Stimulated activated naive CD8-positive, alpha-beta T cell treated with anti-CD3 and anti-CD28 coated beads, Interleukin-15, amount 100 ng/mL, for 72 hours (primary cell): Measurements from ENCODE around the gene ZNF74.
"Not testable (repeated sequence)": the region's sequence is repeated elsewhere in the genome, so short reads cannot be mapped to it uniquely, and the experiment has no call there.

Experiments used
- ATAC-seq: fragments of 150-1000 bp; cut with Tn5 transposase; 2 replicates; pipeline ENCODE4 v1.10.0; 2021; ENCODE audit warnings: mild to moderate bottlenecking, moderate library complexity
- DNase-seq, 2 donors: peaks; one replicate each; pipeline ENCODE4 v3.0.0; 2021 to 2022
- H3K27ac Mint-ChIP-seq, 2 donors: one replicate each; pipeline ENCODE4 v1.8.0; 2022; ENCODE audit warnings: mild to moderate bottlenecking in 2 of 2, mixed read lengths in 2 of 2, moderate library complexity in 2 of 2
- H3K27me3 Mint-ChIP-seq: one replicate; pipeline ENCODE4 v1.8.0; 2022; ENCODE audit warnings: mixed read lengths
- H3K4me1 Mint-ChIP-seq: one replicate; pipeline ENCODE4 v1.8.0; 2022; ENCODE audit warnings: mild to moderate bottlenecking, mixed read lengths
- H3K4me3 Mint-ChIP-seq, 2 donors: one replicate each; pipeline ENCODE4 v1.8.0; 2022; ENCODE audit warnings: mild to moderate bottlenecking in 2 of 2, mixed read lengths in 2 of 2, moderate library complexity in 1 of 2
- H3K9me3 Mint-ChIP-seq, 2 donors: one replicate each; pipeline ENCODE4 v1.8.0; 2022; ENCODE audit warnings: mixed read lengths in 2 of 2

ZNF74 gene

GRCh38 chr22:20403779-20404140 is 9.8 kb downstream of the ZNF74 start:
- DNase-seq (no peak), ATAC-seq (no peak)
- Mint-ChIP-seq H3K4me3 (no peak overlapping the region), H3K4me1 (peaks cover 11% of the 10 kb centered on the region), H3K27ac (no peak overlapping the region), H3K9me3 (no peaks in the 10 kb centered on the region), H3K27me3 (no peaks in the 10 kb centered on the region)

GRCh38 chr22:20404881-20405280 is 10.9 kb downstream of the ZNF74 start:
- peaks cover 11% of the 10 kb centered on the region for H3K4me1 Mint-ChIP-seq
- no peaks in the 10 kb centered on the region for H3K27me3 Mint-ChIP-seq
- no peak overlapping the region for H3K4me3 Mint-ChIP-seq
- H3K9me3 Mint-ChIP-seq: no peaks in the 10 kb centered on the region
- peak overlapping the region in 1 of 2 donors; percentile 91 for H3K27ac Mint-ChIP-seq
- ATAC-seq (no peak), DNase-seq (no peak)

- H3K9me3 Mint-ChIP-seq: no peaks in the 10 kb centered on the region
- no peak overlapping the region for H3K4me3 Mint-ChIP-seq
- H3K27ac Mint-ChIP-seq: peak overlapping the region in 1 of 2 donors; percentile 91
- ATAC-seq (no peak), DNase-seq (no peak)
- peaks cover 11% of the 10 kb centered on the region for H3K4me1 Mint-ChIP-seq
- H3K27me3 Mint-ChIP-seq: no peaks in the 10 kb centered on the region
Observed at GRCh38 chr22:20405291-20405930, 11.5 kb downstream of the ZNF74 start.

GRCh38 chr22:20405931-20406685 is 12.2 kb downstream of the ZNF74 start:
- Mint-ChIP-seq H3K4me1 (peaks cover 11% of the 10 kb centered on the region), H3K27ac (no peak overlapping the region), H3K4me3 (no peak overlapping the region), H3K9me3 (no peaks in the 10 kb centered on the region), H3K27me3 (no peaks in the 10 kb centered on the region)
- ATAC-seq (no peak), DNase-seq (no peak)

- Mint-ChIP-seq H3K9me3 (no peaks in the 10 kb centered on the region), H3K27me3 (no peaks in the 10 kb centered on the region), H3K27ac (no peak overlapping the region), H3K4me3 (no peak overlapping the region), H3K4me1 (peaks cover 11% of the 10 kb centered on the region)
- ATAC-seq (no peak), DNase-seq (no peak)
Observed at GRCh38 chr22:20406686-20407408, 12.9 kb downstream of the ZNF74 start.

- Mint-ChIP-seq H3K4me3 (no peak overlapping the region), H3K27ac (no peak overlapping the region), H3K9me3 (no peaks in the 10 kb centered on the region), H3K4me1 (peaks cover 11% of the 10 kb centered on the region), H3K27me3 (no peaks in the 10 kb centered on the region)
- DNase-seq (no peak), ATAC-seq (no peak)
Observed at GRCh38 chr22:20407829-20408228, 13.9 kb downstream of the ZNF74 start.

GRCh38 chr22:20408891-20409290 is 14.9 kb downstream of the ZNF74 start:
- H3K27me3 Mint-ChIP-seq: no peaks in the 10 kb centered on the region
- no peaks in the 10 kb centered on the region for H3K9me3 Mint-ChIP-seq
- ATAC-seq (no peak), DNase-seq (no peak)
- H3K4me1 Mint-ChIP-seq: peaks cover 2% of the 10 kb centered on the region
- no peak overlapping the region for H3K27ac Mint-ChIP-seq
- H3K4me3 Mint-ChIP-seq: no peak overlapping the region

GRCh38 chr22:20409385-20409784 is 15.4 kb downstream of the ZNF74 start:
- H3K4me3 Mint-ChIP-seq, H3K9me3 Mint-ChIP-seq, H3K27ac Mint-ChIP-seq, DNase-seq, H3K4me1 Mint-ChIP-seq, H3K27me3 Mint-ChIP-seq, ATAC-seq: not testable (repeated sequence)

- no peak overlapping the region for H3K27ac Mint-ChIP-seq
- no peaks in the 10 kb centered on the region for H3K27me3 Mint-ChIP-seq
- ATAC-seq (no peak), DNase-seq (no peak)
- H3K4me3 Mint-ChIP-seq: no peak overlapping the region
- H3K4me1 Mint-ChIP-seq: no peaks in the 10 kb centered on the region
- H3K9me3 Mint-ChIP-seq: no peaks in the 10 kb centered on the region
Observed at GRCh38 chr22:20412474-20413216, 18.7 kb downstream of the ZNF74 start.

- H3K4me3 Mint-ChIP-seq: no peak overlapping the region
- ATAC-seq (no peak), DNase-seq (no peak)
- no peaks in the 10 kb centered on the region for H3K4me1 Mint-ChIP-seq
- peak overlapping the region in 1 of 2 donors; percentile 7 for H3K27ac Mint-ChIP-seq
- no peaks in the 10 kb centered on the region for H3K27me3 Mint-ChIP-seq
- no peaks in the 10 kb centered on the region for H3K9me3 Mint-ChIP-seq
Observed at GRCh38 chr22:20413217-20414058, 19.5 kb downstream of the ZNF74 start.

GRCh38 chr22:20414059-20414440 is 20.1 kb downstream of the ZNF74 start:
- Mint-ChIP-seq H3K27ac (no peak overlapping the region), H3K4me1 (no peaks in the 10 kb centered on the region), H3K27me3 (no peaks in the 10 kb centered on the region), H3K4me3 (no peak overlapping the region), H3K9me3 (no peaks in the 10 kb centered on the region)
- ATAC-seq (no peak), DNase-seq (no peak)

- no peak overlapping the region for H3K4me3 Mint-ChIP-seq
- H3K27ac Mint-ChIP-seq: no peak overlapping the region
- no peaks in the 10 kb centered on the region for H3K4me1 Mint-ChIP-seq
- no peaks in the 10 kb centered on the region for H3K9me3 Mint-ChIP-seq
- no peaks in the 10 kb centered on the region for H3K27me3 Mint-ChIP-seq
- no peak for DNase-seq
- no peak for ATAC-seq
Observed at GRCh38 chr22:20414450-20414849, 20.5 kb downstream of the ZNF74 start.

- ATAC-seq, H3K9me3 Mint-ChIP-seq, H3K4me1 Mint-ChIP-seq, DNase-seq, H3K27me3 Mint-ChIP-seq, H3K27ac Mint-ChIP-seq, H3K4me3 Mint-ChIP-seq: not testable (repeated sequence)
Observed at GRCh38 chr22:20415241-20415640, 21.3 kb downstream of the ZNF74 start.

GRCh38 chr22:20415699-20416098 is 21.7 kb downstream of the ZNF74 start:
- not testable (repeated sequence) for DNase-seq, H3K4me1 Mint-ChIP-seq, ATAC-seq, H3K27ac Mint-ChIP-seq, H3K9me3 Mint-ChIP-seq, H3K4me3 Mint-ChIP-seq, H3K27me3 Mint-ChIP-seq
